ENCODE results near the gene CDK5R2.

DNA sequence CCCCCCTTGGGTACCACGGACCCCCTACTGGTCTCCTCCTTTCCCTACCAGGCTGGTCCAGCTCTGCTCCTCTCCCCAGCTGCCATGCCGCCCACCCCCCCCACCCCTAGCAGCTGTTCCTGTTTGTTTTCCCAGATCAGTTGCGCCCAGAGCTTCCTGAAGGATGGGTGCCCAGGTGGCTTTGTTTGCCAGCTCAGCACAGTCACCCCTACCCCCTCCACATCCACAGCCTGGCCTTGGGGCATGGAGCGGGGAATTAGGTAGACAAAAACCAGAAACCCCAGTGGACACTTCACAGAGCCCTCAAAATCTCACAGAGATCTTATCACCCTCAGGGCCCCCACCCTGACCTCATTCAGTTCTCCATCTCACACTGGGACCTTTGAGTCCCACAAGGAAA is 37.5 kb downstream of the CDK5R2 start:
- TF ChIP-seq POLR2A (IDR thresholded peaks at IDR 0.05; ENCODE audit: low read depth, low read length) = no peak
- TF ChIP-seq TAF1 (IDR thresholded peaks at IDR 0.05; ENCODE audit: low read depth, low read length) = no peak
- TF ChIP-seq POLR2AphosphoS5 (IDR thresholded peaks at IDR 0.05; ENCODE audit: low read depth, low read length) = no peak

All from GM12891 (cell line).